Posterior vena cava (tissue), 2 donors: ENCODE data around the gene KLF11. TPM values are rescaled to one million over a fixed set of nuclear protein-coding genes. Genes with fewer than 3 reads are reported as not detected.

ENCODE experiments used
- DNase-seq: peaks from one replicate; pipeline ENCODE4 v3.0.0-alpha.2; 2020; ENCODE audit warnings: low spot score
- intact Hi-C, 2 donors: fragments of 100-400 bp; cut with DNase I; formaldehyde crosslinking; loops; one replicate each; pipeline versions ENCODE4 v1.14.1 to v1.14.2; 2022 to 2023
- total RNA-seq, 2 donors: library from RNA; stranded (reverse); fragmentation: NEBNext Ultra II Directional; extraction: Animal tissue kit (Norgen Biotek cat#: 25700); gene quantifications; one replicate each; pipeline ENCODE4 v1.2.1, GENCODE V29; 2021
- donor health status: DM: yes; HTN: yes; CAD: no.
- donor health status: DM: yes; HTN: yes; CAD: no.

Gene KLF11
- total RNA-seq, 2 donors from 2014 or later = 25.0 to 55.4 TPM

GRCh38 chr2:10053351-10053750 is 10.0 kb downstream of the KLF11 start:
- DNase-seq = no peak
- intact Hi-C loops = loop anchor here in 1 of 2 donors (5.0 kb wide), 1 partner anchor 251 kb away; no protein-coding TSS in a partner anchor

GRCh38 chr2:10054424-10054823 is 11.1 kb downstream of the KLF11 start:
- intact Hi-C loops = loop anchor here in 1 of 2 donors (5.0 kb wide), 1 partner anchor 252 kb away; no protein-coding TSS in a partner anchor
- peak; percentile 43 for DNase-seq

GRCh38 chr2:10054976-10055375 is 11.6 kb downstream of the KLF11 start:
- DNase-seq = peak; percentile 40

DNA sequence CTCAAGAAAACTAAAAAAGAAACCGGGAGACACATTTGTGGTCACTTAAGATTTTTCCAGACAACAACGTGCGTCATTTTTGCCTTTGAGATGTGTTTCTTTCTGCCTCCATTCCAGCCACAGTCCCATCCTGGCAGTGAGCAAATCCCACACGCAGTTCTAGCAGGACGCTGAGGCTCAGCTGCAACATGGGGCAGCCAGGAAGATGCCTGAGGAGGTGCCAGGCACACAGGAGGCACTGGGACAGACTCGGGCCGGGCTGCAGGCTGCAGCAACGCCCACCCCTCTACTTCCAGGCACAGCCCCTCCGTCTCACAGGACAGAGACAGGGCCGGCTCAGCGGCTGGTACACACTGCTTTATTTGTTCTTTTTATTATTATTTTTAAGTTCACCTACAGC is 13.1 kb downstream of the KLF11 start:
- DNase-seq = peak; percentile 59
- intact Hi-C loops = no loop called here

More at GRCh38 chr2:10054976-10055375, 11.6 kb downstream of the KLF11 start:
- intact Hi-C loops = loop anchor here in 1 of 2 donors (5.0 kb wide), 1 partner anchor 253 kb away; no protein-coding TSS in a partner anchor

GRCh38 chr2:10057231-10058107 is 14.1 kb downstream of the KLF11 start:
- peak; percentile 86 for DNase-seq
- intact Hi-C loops = no loop called here

GRCh38 chr2:10058251-10059015 is 15.1 kb downstream of the KLF11 start:
- DNase-seq = peak; percentile 78
- intact Hi-C loops = no loop called here

GRCh38 chr2:10059016-10059351 is 15.6 kb downstream of the KLF11 start:
- intact Hi-C loops = no loop called here
- DNase-seq = peak; percentile 74

DNA sequence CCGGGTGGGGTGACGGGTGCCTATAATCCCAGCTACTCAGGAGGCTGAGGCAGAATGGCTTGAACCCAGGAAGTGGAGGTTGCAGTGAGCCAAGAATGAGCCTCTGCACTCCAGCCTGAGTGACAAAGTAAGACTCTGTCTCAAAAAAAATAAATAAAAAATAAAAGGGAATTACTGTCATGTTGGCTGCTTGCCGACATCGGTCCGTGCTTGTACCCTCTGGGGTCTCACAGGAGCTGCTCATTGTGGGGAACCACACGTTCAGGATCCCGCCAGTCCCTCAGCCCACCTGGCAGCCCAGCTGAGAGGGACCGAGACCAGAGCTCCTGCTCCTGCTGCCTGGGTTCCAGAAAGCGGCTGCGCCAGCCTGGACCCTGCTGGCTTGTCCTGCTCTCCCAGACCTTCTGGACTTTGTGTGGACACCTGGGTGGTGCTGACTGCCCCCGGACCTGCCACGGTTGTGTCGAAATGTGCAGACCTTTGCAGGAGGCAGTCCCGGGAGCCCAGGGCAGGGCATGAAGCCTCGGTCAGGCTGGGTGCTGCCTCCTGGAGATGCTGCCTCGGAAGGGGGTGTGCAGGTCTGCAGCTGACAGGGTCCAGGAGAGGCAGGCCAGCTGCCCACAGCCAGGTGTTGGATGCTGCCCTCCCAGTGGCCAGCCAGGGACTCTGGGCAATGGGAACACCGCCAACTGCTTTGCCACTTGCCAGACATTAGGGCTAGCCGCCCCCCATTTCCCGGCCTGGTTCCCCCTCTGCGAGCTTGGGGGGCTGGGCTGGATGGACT is 16.4 kb downstream of the KLF11 start:
- intact Hi-C loops = no loop called here

GRCh38 chr2:10061221-10061925 is 18.0 kb downstream of the KLF11 start:
- DNase-seq = peak; percentile 64
- intact Hi-C loops = no loop called here

More for the DNA sequence above, 16.4 kb downstream of the KLF11 start:
- DNase-seq = peak; percentile 76

- intact Hi-C loops = no loop called here
These were observed 19.6 kb downstream of the KLF11 start for GRCh38 chr2:10062931-10063365.

GRCh38 chr2:10063566-10063965 is 20.2 kb downstream of the KLF11 start:
- intact Hi-C loops = no loop called here

More at GRCh38 chr2:10062931-10063365, 19.6 kb downstream of the KLF11 start:
- DNase-seq = peak; percentile 50

DNA sequence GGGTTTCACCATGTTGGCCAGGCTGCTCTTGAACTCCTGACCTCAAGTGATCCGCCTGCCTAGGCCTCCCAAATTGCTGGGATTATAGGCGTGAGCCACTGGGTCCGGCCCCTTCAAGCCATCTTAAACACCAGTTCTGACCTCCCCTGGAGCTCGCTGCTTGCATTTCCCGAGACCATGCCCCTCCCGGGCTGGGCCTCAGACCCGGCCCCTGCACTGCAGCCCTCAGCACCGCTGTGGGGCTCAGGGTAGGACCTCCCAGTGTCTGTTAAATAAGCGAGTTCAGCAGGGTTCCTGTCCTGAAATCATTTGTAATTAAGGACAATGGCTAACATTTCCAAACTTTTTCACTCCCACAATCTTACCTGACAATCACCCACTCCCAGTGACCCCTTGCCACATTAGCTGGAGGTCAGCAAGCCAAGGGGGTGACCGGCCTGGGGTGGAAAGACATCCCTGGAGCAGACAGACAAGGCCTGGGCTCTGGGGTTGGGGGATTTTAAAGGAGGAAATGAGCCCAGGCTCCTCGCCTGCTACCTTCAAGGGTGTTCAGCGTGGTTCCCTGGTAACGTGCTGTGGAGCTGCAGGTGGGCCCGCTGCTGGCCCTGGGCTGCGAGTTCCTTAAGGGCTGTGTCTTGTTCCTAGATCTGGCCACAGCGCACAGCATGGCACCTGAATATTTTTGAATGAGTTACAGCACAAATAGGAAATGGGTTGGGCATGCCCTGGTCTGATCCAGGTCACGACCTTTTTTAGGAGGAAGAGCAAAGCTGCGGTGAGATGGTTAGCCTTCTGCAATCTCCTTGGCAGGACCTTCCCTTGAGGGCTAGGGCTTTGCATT is 21.8 kb downstream of the KLF11 start:
- intact Hi-C loops = no loop called here
- DNase-seq = peak; percentile 74

More at GRCh38 chr2:10063566-10063965, 20.2 kb downstream of the KLF11 start:
- peak; percentile 58 for DNase-seq

DNA sequence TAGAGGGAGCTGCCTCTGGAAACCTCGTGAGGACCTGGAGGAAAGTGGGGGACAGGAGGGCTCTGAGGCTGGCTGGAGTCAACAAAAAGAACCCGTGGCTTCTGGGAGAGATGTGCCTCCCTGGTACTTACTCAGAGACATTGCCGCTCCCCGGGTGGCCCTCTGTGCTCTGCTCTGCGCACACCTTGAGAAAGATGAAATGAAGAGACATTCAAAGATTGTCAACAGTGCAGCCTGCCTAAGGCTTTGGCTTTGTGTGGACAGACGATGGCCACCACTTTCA is 22.4 kb downstream of the KLF11 start:
- DNase-seq = peak; percentile 44
- intact Hi-C loops = no loop called here

DNA sequence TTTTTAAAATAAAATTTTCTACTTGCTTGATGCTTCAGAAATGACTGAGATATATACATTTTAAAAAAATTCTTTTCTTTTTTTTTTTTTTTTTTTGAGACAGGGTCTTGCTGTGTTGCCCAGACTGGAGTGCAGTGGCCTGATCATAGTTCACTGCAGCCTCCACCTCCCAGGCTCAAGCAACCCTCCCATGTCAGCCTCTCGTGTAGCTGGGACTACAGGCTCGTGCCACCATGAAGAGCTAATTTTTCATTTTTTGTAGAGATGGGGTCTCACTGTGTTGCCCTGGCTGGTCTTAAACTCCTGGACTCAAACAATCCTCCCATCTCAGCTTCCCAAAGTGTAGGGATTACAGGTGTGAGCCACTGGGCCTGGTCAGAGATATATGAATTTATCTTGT is 24.0 kb downstream of the KLF11 start:
- DNase-seq = peak; percentile 48
- intact Hi-C loops = no loop called here

DNA sequence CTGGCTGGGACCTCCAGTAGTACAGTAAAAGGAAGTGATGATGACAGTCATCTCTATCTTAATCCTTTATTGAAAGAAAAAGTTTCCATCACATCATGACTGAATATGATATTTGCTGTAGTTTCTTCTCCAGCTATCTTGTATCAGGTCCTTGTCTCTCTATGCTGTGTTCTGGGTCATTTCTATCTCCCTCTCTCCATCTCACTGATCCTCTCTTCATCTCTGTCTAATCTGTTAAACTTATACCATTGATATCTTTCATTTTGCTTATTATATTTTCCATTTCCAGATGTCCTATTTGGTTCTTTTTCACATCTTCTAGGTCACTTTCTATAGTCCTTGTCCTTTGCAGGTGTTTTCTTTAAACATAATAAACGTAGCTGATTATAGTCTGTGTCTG is 24.5 kb downstream of the KLF11 start:
- DNase-seq = no peak
- intact Hi-C loops = no loop called here

GRCh38 chr2:10071176-10071575 is 27.8 kb downstream of the KLF11 start:
- intact Hi-C loops = loop anchor here in 1 of 2 donors (10.0 kb wide), 1 partner anchor 364 kb away; no protein-coding TSS in a partner anchor
- peak; percentile 62 for DNase-seq

DNA sequence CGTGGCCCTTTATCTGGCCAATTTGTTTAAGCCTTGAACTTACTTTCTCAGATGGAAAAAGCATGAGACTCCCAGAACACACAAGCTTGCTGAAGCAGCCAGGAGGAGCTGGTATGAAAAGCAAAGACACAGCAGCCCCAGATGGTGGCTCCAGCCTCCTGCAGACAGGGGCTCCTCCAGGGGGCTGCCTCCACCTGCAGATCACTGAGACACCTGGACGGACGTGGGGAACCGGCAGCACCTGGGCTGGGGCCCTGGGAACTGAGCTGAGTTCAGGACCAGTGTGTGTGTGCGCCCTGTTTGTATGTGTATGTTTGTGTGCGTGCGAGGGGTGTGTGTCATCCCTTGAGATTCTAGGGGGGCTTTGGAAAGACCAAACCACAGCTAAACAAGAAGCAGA is 28.2 kb downstream of the KLF11 start:
- DNase-seq = peak; percentile 70
- intact Hi-C loops = loop anchor here in 1 of 2 donors (10.0 kb wide), 1 partner anchor 363 kb away; no protein-coding TSS in a partner anchor
